HG02970 (cell line): ENCODE results near the gene CCDC92.

ENCODE experiments used
- ATAC-seq: cut with Tn5 transposase; IDR thresholded peaks from one replicate; pipeline ENCODE4 v1.9.1; 2021; ENCODE audit warnings: mild to moderate bottlenecking, moderate library complexity, moderate number of reproducible peaks; ENCODE audit not compliant: unreplicated experiment, low FRiP score

Gene CCDC92

DNA sequence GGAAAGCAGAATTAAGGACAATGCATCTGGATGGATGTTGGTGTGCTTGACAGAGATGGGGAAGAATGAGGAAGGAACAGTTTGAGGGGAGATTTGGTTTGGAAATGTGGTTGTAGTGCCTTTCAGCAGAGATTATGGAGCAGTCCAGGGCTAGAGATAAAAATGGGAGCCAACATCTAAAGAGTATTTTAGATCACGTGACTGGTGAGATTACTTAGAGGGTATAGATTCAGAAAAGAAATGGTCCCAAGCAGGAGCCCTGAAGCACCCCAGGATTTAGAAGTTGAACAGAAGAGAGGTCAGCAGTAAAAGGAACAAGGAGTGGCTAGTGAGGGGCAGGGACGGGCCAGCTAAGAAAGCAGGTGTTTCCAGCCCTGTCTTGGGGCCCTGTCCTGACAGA is 30.0 kb upstream of the CCDC92 start:
- no peak for ATAC-seq

DNA sequence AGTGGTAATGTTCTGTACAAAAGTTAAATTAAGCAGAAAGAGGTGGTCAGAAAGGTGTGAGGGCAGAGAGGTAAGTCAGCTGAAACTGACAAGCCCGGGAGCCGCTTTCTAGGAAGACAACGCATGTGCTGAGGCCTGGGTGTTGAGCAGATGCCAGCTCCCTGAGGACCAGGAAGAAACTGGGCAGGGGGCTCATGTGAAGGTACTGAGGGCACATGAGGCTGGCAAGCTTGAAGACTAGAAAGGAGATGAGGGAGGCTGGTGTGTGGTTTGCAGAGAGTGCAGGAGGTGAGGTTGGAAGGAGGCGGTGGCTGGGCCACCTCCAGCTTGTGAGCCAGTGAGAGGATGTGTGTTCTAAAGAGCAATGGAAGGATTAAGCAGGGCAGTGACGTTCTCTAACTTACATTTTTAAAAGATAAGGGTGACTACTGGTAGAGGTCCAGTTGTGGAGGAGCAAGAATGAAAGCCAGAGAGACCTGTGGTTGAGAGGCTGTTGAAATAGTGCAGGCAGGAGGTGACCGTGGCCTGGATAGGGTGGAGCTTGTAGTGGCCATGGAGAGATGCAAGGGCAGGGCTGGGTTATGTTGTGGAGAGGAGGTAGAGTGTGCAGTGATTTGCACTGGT is 29.5 kb upstream of the CCDC92 start:
- ATAC-seq = no peak

DNA sequence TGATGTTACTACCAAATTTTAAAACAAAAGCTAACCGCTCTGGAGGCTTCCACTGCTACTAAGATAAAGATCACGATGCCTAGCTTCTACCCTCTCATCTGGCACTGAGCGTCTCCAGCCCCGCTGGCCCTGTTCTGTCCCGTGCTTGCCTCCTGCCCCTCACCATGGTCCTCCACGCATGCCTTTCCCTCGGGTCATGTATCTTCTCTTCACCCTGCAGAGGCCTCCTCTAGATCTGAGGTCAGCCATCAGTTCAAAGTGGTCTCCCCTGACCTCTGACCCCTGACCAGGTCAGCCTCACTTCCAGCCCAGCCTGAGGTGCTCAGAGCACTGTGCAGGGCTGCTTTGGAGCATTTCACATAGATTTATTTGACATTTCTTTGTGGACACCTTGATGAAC is 28.7 kb upstream of the CCDC92 start:
- no peak for ATAC-seq

DNA sequence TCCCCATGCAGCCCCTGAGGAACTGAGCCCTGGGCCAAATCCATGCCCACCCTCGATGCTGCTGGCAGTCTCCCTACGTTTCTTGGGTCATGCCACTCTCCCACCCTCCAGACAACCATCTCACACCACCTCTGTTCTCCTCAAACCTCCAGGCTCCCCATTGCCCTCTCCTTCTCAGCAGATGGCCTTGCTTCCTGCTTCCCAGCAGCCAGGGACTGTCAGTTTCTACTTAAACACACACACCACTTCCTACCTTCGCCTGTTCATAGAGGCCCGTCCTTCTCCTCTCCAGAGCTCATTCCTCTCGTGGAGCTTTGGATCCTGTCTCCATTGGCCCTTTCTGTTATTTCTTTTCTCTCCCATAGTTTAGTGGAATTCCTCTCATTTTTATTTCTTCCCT is 27.5 kb upstream of the CCDC92 start:
- ATAC-seq = no peak

DNA sequence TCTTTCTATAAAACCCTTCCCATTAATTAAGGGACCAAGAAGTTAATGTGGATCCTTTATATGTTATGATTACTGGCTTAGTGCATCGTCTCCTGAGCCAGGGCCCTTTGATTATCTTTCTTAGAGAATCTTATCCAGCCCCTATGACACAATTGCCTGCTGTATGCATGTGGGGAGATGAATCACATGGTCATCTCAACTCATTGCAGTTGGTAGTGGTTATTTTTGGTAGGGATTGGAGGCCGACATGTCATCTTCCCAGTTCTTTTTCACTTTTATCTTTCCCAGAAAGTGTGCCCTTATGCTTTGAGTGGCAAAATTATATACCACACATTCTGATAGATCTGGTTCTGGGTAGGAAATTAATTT is 26.3 kb upstream of the CCDC92 start:
- no peak for ATAC-seq

DNA sequence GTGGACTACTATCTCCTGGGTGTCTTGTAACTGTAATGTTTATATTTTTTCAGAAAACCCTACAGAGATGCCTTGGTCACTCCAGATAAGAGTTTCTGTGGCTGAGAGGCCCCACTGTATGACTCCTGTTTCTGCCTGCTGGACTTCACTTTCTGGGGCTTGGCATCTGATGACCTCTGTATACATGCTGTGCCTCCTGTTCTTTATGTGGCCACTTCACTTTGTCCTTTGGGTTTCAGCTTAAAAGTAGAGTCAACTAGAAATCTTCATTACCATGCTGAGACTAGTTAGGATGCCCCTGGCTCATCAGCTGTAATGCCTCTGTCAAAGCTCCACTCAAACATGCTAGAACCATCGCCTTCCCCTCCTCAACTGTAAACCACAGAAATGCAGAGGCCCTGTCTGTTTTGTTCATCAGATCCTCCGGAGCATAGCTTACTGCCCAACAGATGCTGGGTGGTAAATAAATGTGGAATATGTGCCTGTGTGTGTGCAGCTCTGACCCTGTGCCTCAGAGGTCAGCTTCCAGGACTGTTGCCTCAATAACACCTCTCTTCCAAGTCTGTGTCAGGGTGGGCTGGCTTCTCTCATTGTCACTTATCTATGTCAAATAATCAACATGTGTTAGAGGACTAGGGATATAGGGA is 25.8 kb upstream of the CCDC92 start:
- ATAC-seq = no peak

DNA sequence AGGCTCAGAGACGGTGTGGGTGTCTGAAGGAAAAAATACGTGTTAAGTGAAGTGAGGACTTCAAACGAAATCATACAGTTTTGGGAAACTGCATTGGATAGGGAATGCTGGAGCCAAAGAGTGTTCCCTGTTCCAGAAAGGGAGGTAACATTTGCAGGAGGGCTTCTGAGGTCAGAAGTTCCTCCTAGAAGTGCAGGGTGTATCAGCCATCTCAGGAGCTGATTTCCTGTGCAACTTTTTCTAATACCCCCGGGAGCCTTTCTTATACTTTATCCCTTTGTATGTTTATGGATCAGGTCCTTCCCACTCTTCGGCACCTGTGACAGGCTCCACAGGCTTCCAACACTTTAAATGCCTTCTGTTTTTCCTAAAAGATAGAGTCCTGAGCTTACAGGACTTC is 25.3 kb upstream of the CCDC92 start:
- no peak for ATAC-seq

DNA sequence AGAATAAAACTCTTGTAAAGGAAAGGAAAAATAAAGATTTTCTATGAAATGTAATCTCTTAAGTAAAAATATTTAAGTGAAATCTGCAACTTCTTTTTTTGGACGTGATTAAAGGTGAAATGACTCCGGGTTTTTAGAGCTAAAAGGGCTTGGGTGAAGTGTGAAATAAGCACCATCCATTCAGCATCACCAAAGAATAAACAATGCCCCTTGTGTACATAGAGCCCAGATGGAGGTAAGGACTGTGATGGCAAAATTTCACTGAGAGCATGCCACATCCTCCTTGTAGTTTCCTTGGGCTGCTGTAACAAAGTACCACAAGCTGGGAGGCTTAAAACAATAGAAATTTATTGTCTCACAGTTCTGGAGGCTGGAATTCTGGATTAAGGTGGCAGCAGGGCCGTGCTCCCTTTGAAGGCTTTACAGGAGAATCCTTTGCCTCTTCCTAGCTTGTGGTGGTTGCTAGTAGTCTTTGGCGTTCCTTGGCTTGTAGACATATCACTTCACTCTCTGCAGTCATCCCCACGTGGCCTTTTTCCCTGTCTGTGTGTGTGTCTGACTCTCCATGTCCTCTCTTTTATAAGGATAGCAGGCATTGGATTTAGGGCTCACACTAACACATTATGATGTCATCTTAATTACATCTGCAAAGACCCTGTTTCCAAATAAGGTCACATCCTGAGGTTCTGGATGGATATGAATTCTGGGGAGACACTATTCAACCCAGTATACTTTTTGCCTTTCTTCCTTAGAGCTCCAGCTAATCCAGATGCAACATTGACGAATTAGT is 24.6 kb upstream of the CCDC92 start:
- no peak for ATAC-seq

DNA sequence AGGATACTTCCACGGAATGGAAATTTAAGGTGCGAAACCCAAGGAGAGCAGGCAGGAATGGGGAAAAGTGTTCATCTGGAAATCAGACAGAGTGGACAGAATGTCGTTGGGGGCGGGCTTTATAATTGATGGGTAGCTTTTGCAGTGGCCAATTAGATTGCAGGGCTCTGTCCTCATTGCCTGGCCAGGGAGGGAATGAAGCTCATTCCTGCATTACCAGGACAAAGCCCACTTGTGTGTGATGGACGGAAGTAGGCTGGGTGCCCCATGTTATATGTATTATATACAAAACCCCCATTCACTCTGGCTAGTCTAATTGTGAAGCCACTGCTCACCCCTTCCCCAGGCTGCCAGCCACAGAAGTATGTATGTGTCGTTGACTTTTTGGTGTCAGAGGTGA is 23.9 kb upstream of the CCDC92 start:
- ATAC-seq = no peak

DNA sequence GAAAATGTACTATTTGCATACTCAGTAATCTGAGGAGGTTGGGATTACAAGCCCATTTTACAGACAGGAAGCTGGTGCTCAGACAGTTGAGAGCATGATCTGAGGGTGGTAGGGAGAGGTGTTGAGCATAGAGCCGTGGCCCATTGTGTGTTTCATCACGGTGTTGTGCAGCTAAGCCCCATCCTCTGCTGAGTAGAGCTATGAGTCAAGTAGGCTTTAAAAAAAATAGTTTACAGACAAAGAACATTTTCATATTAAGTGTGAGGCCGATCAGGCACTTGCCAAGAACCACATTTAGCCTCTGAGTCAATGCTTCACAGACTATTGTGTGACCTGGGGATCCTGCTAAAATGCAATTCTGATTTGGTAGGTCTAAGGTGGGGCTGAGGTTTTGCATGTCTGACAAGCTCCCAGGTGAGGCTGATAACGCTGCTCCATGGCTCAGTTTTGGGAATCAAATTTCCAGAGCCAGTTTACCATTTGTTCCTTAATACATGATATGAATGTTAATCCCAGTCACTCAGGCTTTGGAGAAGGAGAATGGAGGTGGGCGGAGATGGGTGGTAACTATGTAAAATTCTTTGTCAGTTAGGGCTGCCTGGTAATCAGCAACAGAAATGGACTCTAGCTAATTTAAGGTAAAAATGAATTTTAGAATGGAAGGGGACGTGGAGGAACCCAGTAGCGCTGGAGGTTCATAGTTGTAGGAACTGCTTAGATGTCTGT is 22.6 kb upstream of the CCDC92 start:
- no peak for ATAC-seq

DNA sequence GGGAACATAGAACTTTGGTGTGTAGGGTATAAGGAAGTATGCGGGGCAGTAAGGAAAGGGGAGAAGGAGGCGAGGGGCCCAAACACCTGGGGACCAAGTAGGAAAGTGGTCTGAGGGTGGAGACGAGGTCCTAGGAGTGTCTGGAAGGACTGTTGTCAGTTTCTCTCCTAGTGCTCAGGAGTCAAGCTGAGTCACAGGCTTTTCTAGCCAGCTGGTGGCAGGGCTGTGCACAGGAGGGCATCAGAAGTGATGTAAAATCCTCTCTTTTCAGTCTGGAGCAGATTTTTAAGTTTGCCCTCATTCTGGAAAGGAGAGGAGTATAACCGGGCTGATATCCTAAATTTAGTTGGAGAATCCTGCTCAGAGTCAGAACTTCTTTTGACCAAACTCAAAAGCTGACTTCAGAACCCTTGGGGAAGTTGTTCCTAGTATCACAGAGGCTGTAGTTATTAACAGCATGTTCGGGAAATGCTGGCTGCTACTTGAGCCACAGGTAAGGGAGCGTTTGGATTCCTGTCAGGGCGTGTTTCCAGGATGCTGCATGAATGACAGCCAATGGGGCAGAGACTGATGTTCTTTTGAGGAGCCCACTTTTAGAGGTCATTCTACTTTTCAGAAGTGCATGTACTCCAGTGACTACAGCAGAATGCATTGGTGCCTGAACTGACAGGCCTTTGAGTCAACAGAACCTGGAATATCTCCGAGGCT is 19.6 kb upstream of the CCDC92 start:
- no peak for ATAC-seq

DNA sequence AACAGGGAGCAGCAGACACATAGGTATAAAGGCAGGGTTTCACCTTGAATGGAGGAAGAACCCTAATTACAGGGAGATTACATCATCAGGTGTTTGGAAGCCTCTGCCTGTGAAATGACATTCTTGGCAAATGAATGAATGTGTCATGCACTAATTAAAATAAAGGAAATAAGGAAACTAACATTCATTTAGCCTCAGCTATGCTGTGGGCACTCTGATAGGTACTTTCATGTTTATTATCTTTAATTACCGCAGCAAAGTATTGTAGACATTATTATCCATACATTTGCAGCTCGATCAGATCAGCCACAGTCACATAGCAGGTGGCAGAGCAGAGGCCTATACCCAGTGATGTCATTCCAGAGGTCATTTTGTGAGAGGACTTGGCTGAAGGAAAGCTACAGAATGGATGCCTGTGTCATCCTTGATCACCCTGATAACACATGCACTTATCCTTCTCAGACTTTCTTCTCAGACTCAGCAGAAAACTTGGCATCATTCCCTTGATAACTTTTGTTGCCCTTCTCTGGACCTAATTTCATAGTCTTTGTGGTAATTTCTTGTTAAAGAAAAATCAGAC is 18.8 kb upstream of the CCDC92 start:
- no peak for ATAC-seq

DNA sequence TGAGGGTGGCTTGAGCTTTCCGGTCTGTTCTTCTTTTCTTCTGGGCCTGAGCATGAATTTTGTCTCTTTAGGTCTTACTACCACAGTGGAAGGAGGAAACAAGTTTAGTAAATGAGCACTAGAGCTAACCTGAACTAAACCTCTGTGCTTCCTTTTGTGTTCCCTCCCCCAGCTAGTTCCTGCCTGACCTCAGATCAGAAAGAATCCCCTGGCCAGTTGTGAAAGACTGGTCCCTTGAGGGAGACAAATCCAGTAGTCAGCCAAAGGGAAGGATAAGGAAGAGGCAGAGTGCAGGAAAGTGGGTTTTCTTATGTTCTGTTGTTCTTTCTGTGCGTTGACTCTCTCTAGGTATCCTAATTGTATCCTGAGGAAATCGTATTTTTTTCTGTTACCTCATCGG is 17.9 kb upstream of the CCDC92 start:
- no peak for ATAC-seq

DNA sequence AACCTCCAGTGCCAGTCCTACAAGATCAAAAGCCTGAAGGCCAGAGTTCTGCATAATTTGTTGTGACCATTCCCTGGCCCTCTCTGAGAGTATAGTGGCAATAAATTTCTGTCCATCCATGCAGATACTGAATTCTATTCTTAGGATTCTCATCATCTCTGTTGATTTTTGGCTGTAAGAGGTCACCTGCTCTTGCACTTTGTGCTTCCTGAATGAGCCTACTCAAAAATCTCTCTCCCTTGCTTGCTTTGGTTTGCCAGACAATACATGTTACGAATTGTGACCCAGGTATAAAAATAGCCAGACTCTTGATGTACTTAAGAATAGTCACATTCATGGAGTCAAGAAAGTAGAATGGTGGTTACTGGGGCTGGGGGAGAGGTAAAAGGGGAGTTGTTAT is 17.1 kb upstream of the CCDC92 start:
- ATAC-seq = no peak

DNA sequence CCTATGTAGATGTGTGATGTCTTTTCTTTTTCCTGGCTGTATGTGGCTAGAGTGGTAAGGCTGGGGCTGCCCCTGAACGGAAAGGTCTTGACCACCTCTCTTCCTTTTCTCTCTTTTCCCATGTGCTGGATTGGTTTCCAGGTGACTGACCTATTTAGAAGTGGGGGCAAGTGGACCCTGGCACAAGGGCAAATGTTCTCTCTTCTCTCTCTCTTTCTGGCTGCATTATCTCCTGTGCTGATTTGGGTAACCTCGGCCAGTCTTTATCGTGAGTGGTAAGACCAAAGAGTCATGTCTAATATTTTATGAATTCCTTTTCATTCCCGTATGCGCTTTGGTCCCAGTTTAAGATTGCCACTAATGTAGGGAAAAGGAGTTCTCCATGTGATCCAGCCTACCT is 16.5 kb upstream of the CCDC92 start:
- no peak for ATAC-seq

DNA sequence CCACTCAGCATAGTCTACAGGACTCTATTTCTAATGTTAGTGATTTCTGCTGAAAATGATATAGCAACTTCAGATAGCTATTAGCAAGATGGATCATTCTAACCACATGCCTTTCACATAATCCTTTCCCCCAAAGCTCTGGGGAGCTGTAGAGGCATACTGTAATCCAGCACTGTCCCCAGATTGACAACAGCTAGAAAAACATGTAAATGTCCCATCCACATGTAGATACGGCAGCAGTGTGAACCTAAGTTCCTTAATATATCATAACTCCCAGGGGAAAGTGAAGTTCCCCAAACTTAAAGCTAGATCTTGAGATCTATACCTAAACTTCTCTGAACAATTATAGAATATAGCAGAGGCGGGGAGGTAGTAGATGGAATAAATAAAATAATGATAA is 14.4 kb upstream of the CCDC92 start:
- ATAC-seq = no peak

DNA sequence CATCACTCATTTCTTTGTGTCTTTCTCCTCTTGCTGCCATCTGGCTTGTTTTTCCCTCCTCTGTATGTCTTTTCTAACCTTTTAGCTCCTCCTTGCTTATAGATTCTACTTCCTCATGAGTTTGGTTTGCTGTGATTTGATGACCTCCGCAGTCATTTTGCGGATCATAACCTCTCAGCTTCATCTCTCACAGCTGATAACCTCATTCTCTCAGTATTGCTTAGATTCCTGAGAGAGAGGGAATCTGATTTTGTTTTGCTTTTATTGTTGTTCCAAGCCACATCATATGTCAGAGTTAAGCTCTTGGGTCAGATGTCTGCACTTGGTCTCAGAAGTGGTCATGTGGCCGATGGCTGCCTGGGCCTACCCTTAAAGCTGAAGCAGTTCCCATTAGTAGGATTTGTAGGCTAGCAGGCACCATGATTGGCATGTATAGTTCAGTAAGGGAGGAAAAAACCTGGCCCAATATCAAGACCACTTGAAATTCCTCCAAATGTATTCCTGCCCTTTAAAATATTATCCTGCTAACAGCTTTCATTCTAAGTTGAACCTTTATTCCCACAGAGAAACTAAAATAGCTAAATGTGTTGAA is 13.8 kb upstream of the CCDC92 start:
- no peak for ATAC-seq

DNA sequence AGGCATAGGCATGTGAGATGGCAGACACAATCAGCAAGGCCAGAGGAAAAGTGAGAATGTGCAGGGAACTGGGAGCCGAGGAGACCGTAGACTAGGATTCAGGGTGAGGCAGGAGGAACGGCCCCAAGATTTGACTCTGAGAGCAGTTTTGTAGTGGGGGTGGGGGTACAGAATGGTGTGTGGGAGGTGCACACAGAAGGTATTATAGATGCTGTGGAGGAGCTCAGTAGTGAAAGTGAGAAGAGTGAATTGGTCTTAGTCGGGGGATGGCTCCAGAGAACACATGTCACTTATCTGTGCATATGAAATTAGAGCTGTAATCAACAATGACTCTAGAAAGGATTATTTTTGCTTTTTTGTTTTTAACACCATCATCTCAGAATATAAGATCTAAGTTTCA is 12.3 kb upstream of the CCDC92 start:
- ATAC-seq = no peak

DNA sequence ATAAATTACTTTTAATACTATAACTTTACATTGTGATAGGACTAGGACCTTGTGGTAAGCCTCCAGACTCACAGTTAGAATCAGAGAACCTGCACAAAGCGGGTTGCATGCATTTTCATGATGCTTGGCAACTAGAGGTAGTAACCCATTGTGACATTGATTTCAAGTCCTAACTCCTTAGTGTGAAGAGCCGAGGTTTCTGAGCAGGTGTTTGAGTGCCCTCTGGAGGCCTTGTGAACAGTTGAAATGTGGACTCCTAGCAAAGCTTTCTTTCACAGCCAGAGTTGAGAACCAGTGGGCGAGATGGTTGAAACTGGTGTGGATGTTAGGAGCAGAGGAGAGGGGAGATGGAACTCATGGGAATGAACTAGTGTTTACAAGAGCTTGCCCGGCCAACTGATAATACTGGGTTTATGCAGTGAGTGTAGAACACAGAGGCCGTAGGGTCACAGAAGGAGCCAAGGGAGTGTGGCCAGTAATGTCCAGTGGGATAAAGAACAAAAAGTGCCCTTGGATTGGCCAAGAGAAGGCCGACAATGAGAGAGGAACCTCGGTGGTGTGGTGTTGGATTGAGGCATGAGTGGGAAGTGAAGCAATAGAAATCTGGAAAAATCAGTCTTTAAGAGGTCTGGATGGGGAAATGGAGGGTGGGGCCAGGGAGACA is 11.3 kb upstream of the CCDC92 start:
- no peak for ATAC-seq
